HepG2 (cell line): ENCODE measurements around the gene TNFRSF11A. TPM values are rescaled to one million over a fixed set of nuclear protein-coding genes. Genes with fewer than 3 reads are reported as not detected.

ENCODE experiments used
- ATAC-seq: fragments of 200-7000 bp; cut with Tn5 transposase; 3 replicates; pipeline ENCODE4 v1.9.1; 2020; ENCODE audit warnings: mild to moderate bottlenecking, moderate library complexity
- BruUV-seq: library from RNA; stranded (reverse); fragments of 400-500 nt; replicated peaks from 2 replicates; lab custom pipeline; 2021; lab: Mats Ljungman, UMichigan
- CTCF ChIA-PET: fragments of 300-600 bp; formaldehyde crosslinking; extraction: SDS; loops from one replicate; lab custom pipeline; 2021; ENCODE audit warnings: low total read pairs, inconsistent platforms, low intra/inter-chr PET ratio; lab: Yijun Ruan, JAX
- POLR2A ChIA-PET: fragments of 350-600 bp; sonication (Branson Sonifier 250); formaldehyde crosslinking; loops from one replicate; lab custom pipeline; 2020; ENCODE audit warnings: antibody characterized with exemption, inconsistent platforms; lab: Yijun Ruan, JAX
- DNase-seq: peaks from one replicate; pipeline ENCODE4 v3.0.0-alpha.2; 2015; ENCODE audit warnings: low spot score
- FAIRE-seq: peaks from 3 replicates; lab custom pipeline; 2011; peaks lifted over from hg19 to GRCh38; lab: Jason Lieb, UNC
- H2AFZ ChIP-seq: one replicate; pipeline ENCODE4 v1.6.1; 2011; ENCODE audit warnings: low read length, inconsistent platforms
- H3K27ac ChIP-seq: fragments of 300-600 bp; 3 replicates; pipeline ENCODE4 v1.8.0; 2011; ENCODE audit warnings: mixed run types, mild to moderate bottlenecking, mixed read lengths, low read length, inconsistent platforms; ENCODE audit not compliant: insufficient read depth; ENCODE audit errors: extremely low read length
- H3K27me3 ChIP-seq, 2 experiments: fragments of 200-600 bp in 1 of 2; 2 replicates in 1 of 2; 3 replicates in 1 of 2; pipeline versions ENCODE4 v1.6.0 to v1.8.0; 2011; ENCODE audit warnings: low read length in 2 of 2, mild to moderate bottlenecking in 2 of 2, moderate library complexity in 2 of 2, inconsistent platforms in 1 of 2; ENCODE audit not compliant: insufficient read depth in 2 of 2, control insufficient read depth in 1 of 2
- H3K36me3 ChIP-seq, 2 experiments: fragments of 200-600 bp in 1 of 2; replicated peaks in 1 of 2; 2 replicates in 1 of 2; 3 replicates in 1 of 2; pipeline versions ENCODE4 v1.5.1 to v1.8.0; 2011; ENCODE audit warnings: low read length in 2 of 2, inconsistent platforms in 1 of 2; ENCODE audit not compliant: insufficient read depth in 2 of 2, control insufficient read depth in 1 of 2
- H3K4me1 ChIP-seq: 2 replicates; pipeline ENCODE4 v1.5.1; 2012; ENCODE audit warnings: low read length, inconsistent platforms; ENCODE audit not compliant: insufficient read depth
- H3K4me2 ChIP-seq: 2 replicates; pipeline ENCODE4 v1.6.0; 2011; ENCODE audit warnings: low read depth, low read length, inconsistent platforms
- H3K4me3 ChIP-seq, 3 experiments: fragments of 200-600 bp in 1 of 3; sonication (generic), shearing (Covaris generic) in 1 of 3; replicated peaks in 1 of 3; 2 replicates each; pipeline ENCODE4 v1.5.1; 2011 to 2016; ENCODE audit warnings: low read length in 3 of 3, inconsistent platforms in 2 of 3, low read depth in 2 of 3, mild to moderate bottlenecking in 2 of 3, control low read depth in 1 of 3, mixed read lengths in 1 of 3; ENCODE audit not compliant: insufficient read depth in 1 of 3
- H3K79me2 ChIP-seq: one replicate; pipeline ENCODE4 v1.6.1; 2011; ENCODE audit warnings: low read length, inconsistent platforms; ENCODE audit not compliant: insufficient read depth
- H3K9ac ChIP-seq: 2 replicates; pipeline ENCODE4 v1.6.0; 2011; ENCODE audit warnings: mild to moderate bottlenecking, low read depth, low read length, inconsistent platforms; ENCODE audit not compliant: insufficient read depth
- H3K9me3 ChIP-seq: 2 replicates; pipeline ENCODE4 v1.5.1; 2012; ENCODE audit warnings: mild to moderate bottlenecking, low read length
- H4K20me1 ChIP-seq: 2 replicates; pipeline ENCODE4 v1.6.0; 2011; ENCODE audit warnings: inconsistent platforms, mild to moderate bottlenecking, low read length, moderate library complexity; ENCODE audit not compliant: insufficient read depth
- CCAR2 ChIP-seq: fragments of 200-400 bp; formaldehyde crosslinking; optimal IDR thresholded peaks from 2 replicates; pipeline ENCODE3; 2018; ENCODE audit warnings: low read depth, mild to moderate bottlenecking, low read length, moderate library complexity
- MEIS2 ChIP-seq: sonication (generic); formaldehyde crosslinking; IDR thresholded peaks from 2 replicates; pipeline ENCODE4 v1.9.0; 2021; ENCODE audit warnings: mild to moderate bottlenecking, missing genetic modification reagents
- MYNN ChIP-seq: sonication (generic); formaldehyde crosslinking; IDR thresholded peaks from 2 replicates; pipeline ENCODE4 v1.4.0; 2020; ENCODE audit warnings: mild to moderate bottlenecking, low read depth, missing genetic modification reagents
- NFE2L2 ChIP-seq: fragments of 150-350 bp; IDR thresholded peaks from 2 replicates; pipeline ENCODE4 v1.6.1; 2014; ENCODE audit warnings: low read length
- RXRB ChIP-seq: IDR thresholded peaks from 2 replicates; pipeline ENCODE4 v1.6.1; 2016; ENCODE audit warnings: borderline replicate concordance, missing genetic modification reagents, missing compliant biosample characterization
- ZNF160 ChIP-seq: sonication (generic); formaldehyde crosslinking; IDR thresholded peaks from 2 replicates; pipeline ENCODE4 v1.8.0; 2022; ENCODE audit warnings: mild to moderate bottlenecking, inconsistent platforms, missing genetic modification reagents
- ZNF224 ChIP-seq: sonication (generic); formaldehyde crosslinking; IDR thresholded peaks from 2 replicates; pipeline ENCODE4 v1.5.0; 2020; ENCODE audit warnings: mild to moderate bottlenecking, missing genetic modification reagents
- ZNF446 ChIP-seq: sonication (generic); formaldehyde crosslinking; IDR thresholded peaks from 2 replicates; pipeline ENCODE4 v1.5.0; 2020; ENCODE audit warnings: mild to moderate bottlenecking, missing genetic modification reagents
- ZNF496 ChIP-seq: sonication (generic); formaldehyde crosslinking; IDR thresholded peaks from 2 replicates; pipeline ENCODE4 v1.8.1; 2023; ENCODE audit warnings: mild to moderate bottlenecking, moderate library complexity, missing genetic modification reagents; ENCODE audit not compliant: insufficient replicate concordance
- ZNF773 ChIP-seq: sonication (generic); formaldehyde crosslinking; IDR thresholded peaks from 2 replicates; pipeline ENCODE4 v1.4.0; 2020; ENCODE audit warnings: missing genetic modification reagents, borderline replicate concordance
- ZNF841 ChIP-seq: sonication (generic); formaldehyde crosslinking; IDR thresholded peaks from 2 replicates; pipeline ENCODE4 v1.8.1; 2023; ENCODE audit warnings: missing genetic modification reagents, borderline replicate concordance
- WGBS: methylation state at CpG from one replicate; pipeline ENCODE4 v1.1.6; 2017; ENCODE audit warnings: low lambda C conversion rate; 5-methylcytosine and 5-hydroxymethylcytosine counted together
- in situ Hi-C: cut with HindIII; loops from 2 replicates; pipeline ENCODE4 v1.10.0; 2017; ENCODE audit warnings: low pct_unique_long_range_greater_than_20kb; ENCODE audit not compliant: extremely low pct_ligation_motif_present
- intact Hi-C: fragments of 100-400 bp; cut with micrococcal nuclease; formaldehyde crosslinking; loops from one replicate; pipeline ENCODE4 v1.10.0; 2022; ENCODE audit not compliant: unreplicated experiment
- polyA plus RNA-seq, 8 experiments: library from polyadenylated mRNA; depleted of rRNA in 3 of 8; stranded (reverse) in 7 of 8; unstranded in 1 of 8; fragments of >200 nt; fragmentation: Illumina TruSeq in 4 of 8; extraction: Trizol in 4 of 8; gene quantifications; 2 replicates each; pipeline versions ENCODE4 v1.2.1 to v1.2.3, GENCODE V29; 2011 to 2016; ENCODE audit warnings: low read depth in 4 of 8, missing spikeins in 1 of 8, mixed read lengths in 1 of 8; ENCODE audit not compliant: insufficient read depth in 1 of 8
- total RNA-seq, 5 experiments: library from RNA; depleted of rRNA; stranded (reverse); fragments of >200 nt; fragmentation: Illumina TruSeq; extraction: Trizol; gene quantifications; 2 replicates each; pipeline ENCODE4 v1.2.3, GENCODE V29; 2016; ENCODE audit warnings: low read depth in 1 of 5
- TF ChIP-seq, protein P1 (sequence below): sonication (generic); formaldehyde crosslinking; conservative IDR thresholded peaks from 2 replicates; pipeline ENCODE4 v1.8.0; 2022; ENCODE audit warnings: missing genetic modification reagents

TNFRSF11A gene
- total and polyA plus RNA-seq, 2 of the 13 experiments (the other 11 are each of a cell fraction or from before 2014, with no cell fraction given), result 4.6 to 6.4 TPM

DNA sequence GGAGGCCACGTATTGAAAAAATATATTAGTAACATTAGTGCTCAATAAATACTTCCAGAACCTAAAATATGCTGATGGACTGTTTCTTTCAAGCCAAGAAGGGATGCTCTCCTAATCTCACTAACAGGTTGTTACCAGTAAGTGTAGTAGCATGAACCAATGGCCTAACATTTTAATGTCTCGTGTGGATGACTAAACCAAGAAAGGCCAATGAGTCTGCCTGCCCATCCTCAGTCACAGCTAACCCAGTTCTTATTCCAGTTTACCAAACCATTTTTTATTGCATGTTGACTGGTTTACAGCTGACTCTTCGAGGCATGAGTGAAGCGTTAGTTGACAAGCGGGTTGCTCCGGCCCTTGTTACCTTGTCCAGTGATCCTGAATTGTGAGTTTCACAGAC is 45.1 kb upstream of the TNFRSF11A start:
- Histone ChIP-seq H3K4me2 (no peak overlapping the region), H2AFZ (no peak overlapping the region), H3K79me2 (no peaks in the 10 kb centered on the region), H3K36me3 (peaks cover 3 to 34% of the 10 kb centered on the region in 2 experiments), H3K9ac (no peak overlapping the region), H3K4me1 (no peaks in the 10 kb centered on the region), H3K27ac (no peak overlapping the region), H4K20me1 (no peaks in the 10 kb centered on the region), H3K9me3 (no peaks in the 10 kb centered on the region), H3K27me3 (no peaks in the 10 kb centered on the region; a peak in 1 of 5 replicates), H3K4me3 (no peak overlapping the region)
- no peak for DNase-seq
- TF ChIP-seq MEIS2 (CRISPR knock-in tag), result no peak
- no peak for TF ChIP-seq ZNF773 (CRISPR knock-in tag)
- no peak for TF ChIP-seq CCAR2
- TF ChIP-seq ZNF160 (CRISPR knock-in tag), result no peak
- TF ChIP-seq, protein P1, sequence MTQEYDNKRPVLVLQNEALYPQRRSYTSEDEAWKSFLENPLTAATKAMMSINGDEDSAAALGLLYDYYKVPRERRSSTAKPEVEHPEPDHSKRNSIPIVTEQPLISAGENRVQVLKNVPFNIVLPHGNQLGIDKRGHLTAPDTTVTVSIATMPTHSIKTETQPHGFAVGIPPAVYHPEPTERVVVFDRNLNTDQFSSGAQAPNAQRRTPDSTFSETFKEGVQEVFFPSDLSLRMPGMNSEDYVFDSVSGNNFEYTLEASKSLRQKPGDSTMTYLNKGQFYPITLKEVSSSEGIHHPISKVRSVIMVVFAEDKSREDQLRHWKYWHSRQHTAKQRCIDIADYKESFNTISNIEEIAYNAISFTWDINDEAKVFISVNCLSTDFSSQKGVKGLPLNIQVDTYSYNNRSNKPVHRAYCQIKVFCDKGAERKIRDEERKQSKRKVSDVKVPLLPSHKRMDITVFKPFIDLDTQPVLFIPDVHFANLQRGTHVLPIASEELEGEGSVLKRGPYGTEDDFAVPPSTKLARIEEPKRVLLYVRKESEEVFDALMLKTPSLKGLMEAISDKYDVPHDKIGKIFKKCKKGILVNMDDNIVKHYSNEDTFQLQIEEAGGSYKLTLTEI, result no peak
- no peak for TF ChIP-seq ZNF446 (CRISPR knock-in tag)
- TF ChIP-seq RXRB (CRISPR knock-in tag), result no peak
- no peak for TF ChIP-seq ZNF841 (CRISPR knock-in tag)
- TF ChIP-seq MYNN (CRISPR knock-in tag), result no peak
- TF ChIP-seq ZNF496, result no peak
- TF ChIP-seq ZNF224 (CRISPR knock-in tag), result no peak
- no peak for TF ChIP-seq NFE2L2
- intact Hi-C loops, result no loop called here
- ATAC-seq, result no peak
- FAIRE-seq, result no peak
- in situ Hi-C loops, result no loop called here
- WGBS, result 97% methylated on average over 6 of the region's 6 CpGs
- ChIA-PET CTCF (no interaction called here), POLR2A (no interaction called here)
- no TSS peak for BruUV-seq
